Stimulated activated CD4-positive, alpha-beta T cell treated with anti-CD3 and anti-CD28 coated beads, Interleukin-2, amount 100 ng/mL, for 48 hours (primary cell): ENCODE measurements around the gene DNAH2.

Source experiments
- DNase-seq, 2 donors: peaks; one replicate each; pipeline ENCODE4 v3.0.0-alpha.2; 2020

Gene DNAH2

DNA sequence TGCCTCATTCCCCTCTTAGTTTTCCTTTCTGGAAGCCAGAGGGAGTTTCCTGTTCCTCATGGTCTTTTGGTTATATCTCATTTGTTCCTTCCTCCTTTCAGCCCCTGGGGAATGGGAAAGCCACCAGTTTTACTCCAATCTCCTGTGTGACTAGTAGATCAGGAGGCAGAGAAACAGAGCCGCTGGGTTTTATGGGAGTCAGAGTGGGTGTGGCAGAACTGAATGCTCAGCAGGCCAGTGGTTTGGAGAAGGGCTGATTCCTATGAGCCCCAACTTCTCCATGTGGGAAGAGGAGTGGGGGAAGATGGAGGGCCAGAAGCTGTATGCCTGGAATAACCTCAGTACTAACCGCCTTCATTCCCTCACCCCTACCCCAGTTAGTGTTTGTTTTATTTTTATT is 4.1 kb downstream of the DNAH2 start:
- no peak for DNase-seq

DNA sequence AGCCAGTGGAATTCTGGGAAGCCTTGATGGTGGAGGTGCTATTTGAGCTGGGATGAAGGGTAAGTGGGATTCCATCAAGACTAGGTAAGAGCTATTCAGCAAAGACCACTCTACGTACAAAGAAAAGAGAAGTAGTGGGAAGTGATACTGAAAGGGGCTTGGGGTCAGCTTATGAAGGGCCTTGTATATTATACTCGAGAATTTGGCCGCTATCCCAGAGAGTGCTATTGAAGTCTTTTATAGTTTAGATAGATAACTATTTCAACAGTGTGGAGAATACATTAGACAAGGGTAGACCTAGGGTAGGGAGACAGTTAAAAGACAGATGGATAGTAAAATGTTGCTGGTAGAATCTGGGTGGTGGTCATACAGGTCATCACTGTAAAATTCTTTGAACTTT is 10.3 kb downstream of the DNAH2 start:
- no peak for DNase-seq

DNA sequence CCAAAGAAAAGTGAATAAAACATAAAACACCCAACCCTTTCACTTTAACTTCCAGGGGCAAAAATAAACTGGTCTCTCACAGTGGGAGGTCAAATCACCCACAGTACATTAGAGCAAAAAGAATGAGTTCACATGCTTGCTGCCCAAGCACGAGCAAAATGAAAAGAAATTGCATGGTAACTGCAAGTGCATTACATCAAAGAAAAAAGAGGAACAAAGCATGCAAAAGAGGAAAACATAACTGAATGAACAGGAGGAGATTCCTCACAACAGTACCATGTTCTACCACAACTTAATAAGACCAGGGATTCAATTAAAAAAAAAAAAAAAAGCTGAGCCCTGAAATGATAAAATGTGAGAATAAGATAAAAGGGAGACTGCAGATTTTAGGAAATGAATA is 12.3 kb downstream of the DNAH2 start:
- no peak for DNase-seq

DNA sequence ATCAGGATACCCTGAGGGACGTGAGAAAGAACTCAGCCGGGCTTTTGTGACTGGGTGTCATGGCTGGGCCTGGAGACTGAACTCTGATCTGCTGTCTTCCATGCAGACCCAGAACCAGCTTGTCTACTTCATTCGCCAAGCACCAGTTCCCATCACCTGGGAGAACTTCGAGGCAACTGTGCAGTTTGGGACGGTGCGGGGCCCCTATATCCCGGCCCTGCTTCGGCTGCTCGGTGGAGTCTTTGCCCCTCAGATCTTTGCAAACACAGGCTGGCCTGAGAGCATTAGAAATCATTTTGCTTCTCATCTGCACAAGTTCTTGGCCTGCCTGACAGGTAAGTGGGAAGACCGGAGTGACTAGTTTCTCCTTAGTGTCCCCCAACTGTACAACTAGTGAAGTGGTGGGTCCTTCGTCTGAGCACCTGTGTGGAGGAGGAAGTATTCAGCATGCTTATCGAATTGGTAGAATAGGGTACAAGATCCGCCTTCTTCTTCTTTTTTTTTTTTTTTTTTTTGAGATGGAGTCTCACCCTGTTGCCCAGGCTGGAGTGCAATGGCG is 15.5 kb downstream of the DNAH2 start:
- DNase-seq, result no peak

DNA sequence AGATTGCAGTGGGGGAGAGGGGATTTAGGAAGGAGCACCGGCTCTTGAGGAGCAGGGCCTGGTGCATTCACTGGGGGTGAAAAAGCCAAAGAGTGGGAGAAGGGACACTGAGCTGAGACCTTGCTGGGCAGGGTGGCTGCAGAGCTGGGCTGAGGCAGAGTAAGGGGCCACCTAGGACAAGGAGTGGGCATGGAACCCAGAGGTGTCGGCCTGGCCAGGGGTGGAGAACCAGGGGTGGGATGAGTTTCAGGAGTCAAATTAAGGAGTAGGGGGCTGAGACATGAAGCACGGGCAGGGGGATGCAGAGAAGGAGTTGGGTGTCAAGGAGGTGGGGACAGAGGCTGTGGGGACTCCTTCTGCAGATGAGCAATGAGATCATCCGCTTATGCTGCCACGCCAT is 20.1 kb downstream of the DNAH2 start:
- no peak for DNase-seq

DNA sequence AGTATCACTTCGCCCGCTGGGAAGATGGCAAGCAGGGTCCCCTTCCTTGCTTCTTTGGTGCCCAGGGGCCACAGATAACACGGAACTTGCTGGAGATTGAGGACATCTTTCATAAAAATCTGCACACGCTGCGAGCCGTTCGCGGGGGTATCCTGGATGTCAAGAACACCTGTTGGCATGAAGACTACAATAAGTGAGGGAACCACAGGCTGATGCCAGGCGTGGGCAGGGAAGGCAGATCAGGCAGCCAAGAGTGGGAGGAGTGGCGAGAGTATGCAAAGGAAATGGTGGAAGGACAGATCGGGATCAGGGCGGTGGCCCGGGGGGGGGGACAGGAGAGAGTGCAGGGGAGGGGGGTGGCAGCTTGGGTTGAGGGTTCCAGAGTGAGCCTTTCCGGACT is 22.2 kb downstream of the DNAH2 start:
- DNase-seq, result no peak

DNA sequence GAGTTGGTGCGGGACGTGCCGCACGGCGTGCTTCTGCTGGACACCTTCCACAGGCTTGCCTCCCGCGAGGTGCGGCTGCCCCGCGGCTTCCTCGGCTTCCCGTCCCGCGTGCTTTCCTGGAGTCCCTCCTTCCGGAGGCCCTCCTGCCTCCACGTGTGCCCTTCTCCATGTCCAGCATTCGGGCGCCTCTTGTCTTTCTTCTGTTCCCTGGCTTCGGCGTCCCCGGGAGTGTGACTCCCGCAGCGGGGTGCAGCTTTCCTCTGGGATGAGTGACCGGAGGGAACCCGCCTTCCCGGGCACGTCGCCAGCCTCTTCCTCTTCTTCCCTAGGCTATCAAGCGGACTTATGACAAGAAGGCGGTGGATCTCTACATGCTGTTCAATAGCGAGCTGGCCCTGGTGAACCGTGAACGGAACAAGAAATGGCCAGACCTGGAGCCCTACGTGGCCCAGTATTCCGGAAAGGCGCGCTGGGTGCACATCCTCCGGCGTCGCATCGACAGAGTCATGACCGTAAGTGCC is 23.0 kb downstream of the DNAH2 start:
- no peak for DNase-seq

DNA sequence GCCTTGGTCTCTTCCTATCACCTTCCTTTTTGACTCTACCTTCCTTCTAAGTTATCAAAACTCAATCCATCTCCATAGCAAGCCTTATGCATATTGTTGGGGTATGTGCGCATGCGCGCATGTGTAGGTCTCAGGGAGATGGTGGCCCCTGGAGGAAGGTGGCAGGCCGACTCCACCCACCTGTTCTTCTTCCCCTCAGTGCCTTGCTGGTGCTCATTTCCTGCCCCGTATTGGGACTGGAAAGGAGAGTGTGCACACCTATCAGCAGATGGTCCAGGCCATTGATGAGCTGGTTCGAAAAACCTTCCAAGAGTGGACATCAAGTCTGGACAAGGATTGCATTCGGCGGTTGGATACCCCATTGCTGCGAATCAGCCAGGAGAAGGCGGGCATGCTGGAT is 25.2 kb downstream of the DNAH2 start:
- DNase-seq, result no peak

DNA sequence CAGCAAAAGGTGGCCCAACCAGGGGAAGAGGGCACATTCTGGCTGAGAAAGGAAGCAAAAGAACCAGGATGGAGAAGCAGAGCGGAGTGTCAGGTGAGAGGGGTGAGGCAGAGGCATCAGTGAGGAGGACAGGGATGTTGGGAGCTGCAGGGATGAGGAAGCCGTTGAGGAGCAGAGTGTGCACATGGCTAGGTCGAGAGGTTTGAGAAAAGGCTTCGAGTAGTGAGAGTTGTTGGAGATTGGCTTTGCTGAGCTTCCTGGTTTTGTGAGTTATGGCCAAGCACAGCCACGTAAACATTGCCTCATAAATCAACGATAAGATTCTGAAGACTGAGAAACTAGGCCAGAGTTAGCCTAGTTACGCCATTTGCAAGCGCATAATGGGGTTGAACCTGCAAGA is 26.9 kb downstream of the DNAH2 start:
- DNase-seq, result no peak

DNA sequence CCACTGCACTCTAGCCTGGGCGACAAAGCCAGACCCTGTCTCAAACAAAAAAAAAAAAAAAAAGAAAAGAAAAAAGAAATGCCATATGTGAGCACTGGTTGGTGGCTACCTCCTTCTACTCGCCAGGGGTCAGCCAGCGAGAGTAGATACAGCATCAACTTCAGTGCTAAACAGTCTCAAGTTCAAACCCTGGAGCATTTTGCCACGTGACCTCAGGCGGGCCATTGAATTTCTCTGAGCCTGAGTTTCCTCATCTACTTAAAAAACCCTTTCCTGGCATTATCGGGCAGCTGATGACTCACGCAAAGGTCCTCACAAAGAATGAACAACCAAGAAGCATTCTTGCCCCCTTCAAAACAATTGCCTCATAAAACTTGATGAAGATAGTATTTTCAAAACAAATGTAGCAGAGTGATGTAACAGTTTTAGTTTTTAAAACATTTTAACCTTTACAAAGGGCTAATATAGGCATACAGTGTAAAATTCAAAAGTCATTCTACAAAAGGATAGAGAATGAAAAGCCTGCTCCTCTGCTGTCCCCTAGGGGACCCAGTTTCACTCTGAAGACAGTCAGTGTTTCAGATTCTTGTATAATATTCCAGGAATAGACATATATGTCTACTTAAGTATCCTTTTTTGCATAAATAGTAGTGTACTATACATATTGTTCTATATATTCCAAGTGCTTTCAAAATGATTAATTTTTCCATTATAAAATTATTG is 28.4 kb downstream of the DNAH2 start:
- DNase-seq, result no peak

DNA sequence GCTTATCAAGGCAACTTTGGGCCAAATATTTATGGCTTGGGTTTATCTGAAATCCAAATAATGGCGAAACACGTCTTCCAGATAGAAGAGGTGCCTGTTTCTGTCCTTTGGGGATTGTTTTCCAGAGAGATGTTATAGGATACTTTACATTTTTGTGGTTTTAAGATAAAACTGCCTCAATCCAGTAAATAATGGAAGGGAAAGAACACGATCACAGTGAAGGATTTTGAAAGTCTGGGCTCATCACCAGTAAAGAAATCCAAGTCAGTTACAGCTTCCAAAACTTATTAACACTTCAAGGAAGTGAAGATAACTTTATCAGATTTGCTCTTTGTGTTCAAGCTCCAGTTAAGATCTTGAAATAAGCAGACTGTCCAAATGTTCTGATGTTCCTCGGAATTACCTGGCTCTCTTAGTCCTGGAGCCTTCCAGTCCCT is 30.1 kb downstream of the DNAH2 start:
- no peak for DNase-seq

DNA sequence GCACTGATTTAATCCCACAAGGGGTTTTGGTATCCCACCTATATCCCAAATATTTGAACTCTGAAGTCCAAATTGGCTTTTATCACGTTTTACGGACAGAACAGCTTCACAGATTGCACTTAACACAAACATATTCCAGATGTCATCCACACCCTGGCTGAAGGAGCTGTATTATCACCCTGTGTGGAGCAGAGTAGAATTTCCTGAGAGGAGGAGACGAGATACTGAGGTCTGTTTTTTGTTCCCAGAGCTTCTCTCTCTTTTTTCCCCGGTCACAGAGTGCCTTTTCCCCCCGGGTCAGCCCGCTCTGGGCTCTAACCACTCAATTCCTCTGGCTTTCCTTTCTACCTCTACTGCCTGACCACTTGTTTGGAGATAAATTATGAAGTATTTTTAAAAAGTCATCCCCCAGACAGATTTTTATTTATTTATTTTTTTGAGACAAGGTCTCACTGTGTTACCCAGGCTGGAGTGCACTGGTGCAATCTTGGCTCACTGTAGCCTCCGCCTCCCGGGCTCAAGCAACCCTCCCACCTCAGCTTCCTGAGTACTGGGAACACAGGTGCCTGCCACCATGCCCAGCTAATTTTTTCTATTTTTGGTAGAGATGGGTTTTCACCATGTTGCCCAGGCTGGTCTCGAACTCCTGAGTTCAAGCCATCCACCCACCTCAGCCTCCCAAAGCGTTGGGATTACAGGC is 30.7 kb downstream of the DNAH2 start:
- DNase-seq, result no peak

DNA sequence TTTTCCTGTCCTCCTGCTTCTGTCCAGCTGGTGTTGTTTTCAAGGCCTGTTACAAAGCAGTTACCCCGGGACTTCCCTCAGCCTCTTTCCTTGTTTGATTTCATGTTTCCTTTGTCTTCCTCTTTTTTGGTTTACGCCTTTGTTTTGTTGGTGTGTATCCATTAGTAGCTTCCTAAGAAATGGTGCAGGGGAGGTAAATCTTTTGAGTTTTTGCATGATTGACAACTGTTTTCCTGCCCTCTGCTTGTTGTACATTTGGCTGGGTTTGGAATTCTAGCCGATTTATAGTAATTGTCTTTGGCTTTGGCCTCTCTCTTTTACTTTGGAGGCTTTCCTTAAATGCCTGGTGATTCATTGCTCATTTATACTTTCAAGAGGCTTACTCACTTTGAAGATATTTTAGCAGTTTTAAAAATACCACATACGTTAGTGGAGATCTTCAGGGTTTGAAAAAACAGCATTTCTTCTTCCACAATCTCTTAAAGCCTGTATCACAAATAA is 32.8 kb downstream of the DNAH2 start:
- no peak for DNase-seq

DNA sequence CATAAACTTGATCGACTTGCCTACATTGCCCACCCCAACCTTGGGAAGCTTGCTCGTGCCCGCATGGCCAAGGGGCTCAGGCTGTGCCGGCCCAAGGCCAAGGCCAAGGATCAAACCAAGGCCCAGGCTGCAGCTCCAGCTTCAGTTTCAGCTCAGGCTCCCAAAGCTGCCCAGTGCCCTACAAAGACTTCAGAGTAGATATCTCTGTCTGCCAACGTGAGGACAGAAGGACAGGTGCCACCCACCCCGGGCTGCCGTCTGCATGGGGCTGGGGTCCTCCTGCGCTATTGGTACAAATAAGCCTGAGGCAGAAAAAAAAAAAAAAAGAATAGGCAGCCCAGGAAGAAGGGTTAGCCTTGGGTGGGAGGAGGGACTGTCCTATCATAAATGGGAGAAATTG is 37.1 kb downstream of the DNAH2 start:
- no peak for DNase-seq

DNA sequence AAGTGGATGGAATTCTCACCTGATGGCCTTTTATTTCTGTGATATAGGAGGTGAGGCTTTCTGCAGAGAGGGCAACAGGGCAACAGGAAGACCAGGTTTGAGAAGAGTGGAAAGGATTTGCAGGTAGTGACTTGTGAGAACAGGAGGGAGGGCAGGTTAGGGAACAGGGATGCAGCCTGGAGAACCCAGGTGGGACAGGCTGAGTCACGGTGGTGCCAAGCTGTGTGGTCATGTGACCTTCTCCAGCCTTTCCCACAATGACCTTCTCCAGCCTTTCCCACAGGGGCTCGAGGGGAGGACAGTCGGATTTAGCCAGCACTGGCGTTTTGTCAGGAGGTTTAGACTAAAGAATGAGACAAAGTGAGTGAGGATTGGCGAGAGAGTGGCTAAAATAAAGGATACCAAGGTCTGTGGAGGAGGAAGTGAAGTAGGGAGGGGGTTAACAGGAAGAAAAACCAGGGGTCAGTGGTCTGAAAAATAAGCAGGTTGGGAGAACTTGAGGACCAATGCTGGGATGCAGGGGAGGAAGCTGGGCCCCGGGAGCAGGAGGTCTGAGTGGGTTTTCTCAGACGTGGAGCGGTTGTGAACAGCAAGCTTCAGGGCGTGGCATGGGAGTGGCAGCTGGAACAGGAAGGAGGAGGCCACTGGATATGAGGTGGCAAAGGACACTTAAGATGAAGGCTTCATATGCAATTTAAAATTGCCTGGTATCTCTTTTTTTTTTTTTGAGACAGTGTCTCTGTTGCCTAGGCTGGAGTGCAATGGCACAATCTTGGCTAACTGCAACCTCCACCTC is 37.7 kb downstream of the DNAH2 start:
- DNase-seq, result no peak

DNA sequence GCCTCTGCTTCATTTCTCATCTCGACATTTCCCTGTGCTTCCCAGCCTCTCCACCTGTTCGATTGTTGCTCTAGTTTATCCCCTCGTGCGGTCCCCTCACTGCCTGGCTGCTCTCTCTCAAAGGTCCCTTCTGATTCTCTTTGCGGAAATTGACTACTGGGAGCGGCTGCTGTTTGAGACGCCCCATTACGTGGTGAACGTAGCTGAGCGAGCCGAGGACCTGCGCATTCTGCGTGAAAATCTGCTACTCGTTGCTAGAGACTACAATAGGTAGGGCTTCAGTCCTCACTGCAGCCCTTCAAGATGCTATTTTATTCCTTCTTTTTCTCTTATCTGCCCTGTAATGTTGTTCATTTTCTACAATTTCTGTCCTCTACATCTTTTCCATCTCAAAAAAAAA is 39.4 kb downstream of the DNAH2 start:
- no peak for DNase-seq

DNA sequence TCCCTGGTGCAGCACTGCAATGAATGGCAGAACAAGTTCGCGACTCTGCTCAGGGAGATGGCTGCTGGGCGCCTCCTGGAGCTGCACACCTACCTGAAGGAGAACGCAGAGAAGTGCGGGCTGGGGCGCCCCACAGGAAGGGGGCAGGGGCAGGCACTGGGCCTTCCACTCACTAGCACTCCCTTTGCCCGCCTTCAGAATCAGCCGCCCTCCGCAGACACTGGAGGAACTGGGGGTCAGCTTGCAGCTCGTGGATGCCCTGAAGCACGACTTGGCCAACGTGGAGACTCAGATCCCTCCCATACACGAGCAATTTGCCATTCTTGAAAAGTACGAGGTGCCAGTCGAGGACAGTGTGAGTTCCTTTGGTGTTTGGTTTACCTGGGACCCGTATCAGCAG is 46.4 kb downstream of the DNAH2 start:
- DNase-seq, result no peak

DNA sequence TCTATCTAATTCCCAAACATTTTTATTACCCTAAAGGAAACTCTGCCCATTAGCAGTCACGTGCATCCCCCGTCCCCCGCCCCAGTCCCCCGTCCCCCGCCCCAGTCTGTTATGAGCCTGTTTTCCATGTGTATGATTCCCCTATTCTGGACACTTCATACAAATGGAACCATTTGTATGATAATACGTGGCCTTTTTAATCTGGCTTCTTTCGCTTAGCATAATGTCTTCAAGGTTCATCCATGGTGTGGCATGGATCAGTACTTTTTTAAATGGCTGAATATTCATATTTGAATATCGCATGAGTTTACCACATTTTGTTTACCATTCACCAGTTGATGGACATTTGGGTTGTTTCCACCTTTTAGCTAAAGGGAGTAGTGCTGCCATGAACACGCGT is 49.5 kb downstream of the DNAH2 start:
- DNase-seq, result no peak

DNA sequence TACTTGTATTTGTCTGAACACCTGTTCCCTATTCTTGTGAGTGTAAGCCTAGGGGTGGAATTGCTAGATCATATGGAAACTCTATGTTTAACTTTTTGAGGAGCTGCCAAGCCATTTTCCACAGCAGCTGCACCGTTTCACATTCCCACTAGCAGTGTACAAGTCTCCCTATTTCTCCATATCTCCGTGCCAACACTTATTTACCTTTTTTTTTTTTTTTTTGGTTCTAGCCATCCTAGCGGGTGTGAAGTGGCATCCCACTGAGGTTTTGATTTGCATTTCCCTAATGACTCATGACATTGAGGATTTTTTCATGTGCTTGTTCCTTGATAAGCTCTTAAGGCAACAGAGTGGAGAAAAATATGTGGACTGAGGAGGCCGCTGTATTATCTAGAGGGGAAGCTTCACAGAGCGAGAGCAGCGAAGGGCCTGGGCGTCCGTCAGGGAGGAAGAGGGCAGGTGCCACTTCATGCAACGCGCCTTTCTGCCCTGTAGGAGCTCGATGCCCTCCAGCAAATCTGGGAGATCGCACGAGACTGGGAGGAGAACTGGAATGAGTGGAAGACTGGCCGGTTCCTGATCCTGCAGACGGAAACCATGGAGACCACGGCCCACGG is 50.0 kb downstream of the DNAH2 start:
- no peak for DNase-seq

DNA sequence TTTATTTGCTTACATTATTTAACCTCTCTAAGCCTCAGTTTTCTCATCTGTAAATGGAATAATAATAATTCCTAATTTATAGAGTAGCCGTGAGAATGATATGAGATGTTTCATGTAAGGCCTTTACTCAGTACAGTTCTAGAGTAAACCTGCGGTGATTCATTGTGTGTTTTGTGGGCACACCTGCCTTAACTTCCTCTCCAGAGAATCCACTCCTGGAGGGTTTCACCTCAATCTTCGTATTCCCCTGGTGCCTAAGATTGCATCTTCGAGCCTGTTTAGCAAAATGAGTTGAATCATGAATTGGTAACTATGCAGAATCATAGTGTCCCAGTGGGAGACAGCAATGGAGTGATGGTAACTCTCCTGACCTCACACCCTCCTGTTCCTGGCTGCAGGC is 52.3 kb downstream of the DNAH2 start:
- DNase-seq, result no peak

DNA sequence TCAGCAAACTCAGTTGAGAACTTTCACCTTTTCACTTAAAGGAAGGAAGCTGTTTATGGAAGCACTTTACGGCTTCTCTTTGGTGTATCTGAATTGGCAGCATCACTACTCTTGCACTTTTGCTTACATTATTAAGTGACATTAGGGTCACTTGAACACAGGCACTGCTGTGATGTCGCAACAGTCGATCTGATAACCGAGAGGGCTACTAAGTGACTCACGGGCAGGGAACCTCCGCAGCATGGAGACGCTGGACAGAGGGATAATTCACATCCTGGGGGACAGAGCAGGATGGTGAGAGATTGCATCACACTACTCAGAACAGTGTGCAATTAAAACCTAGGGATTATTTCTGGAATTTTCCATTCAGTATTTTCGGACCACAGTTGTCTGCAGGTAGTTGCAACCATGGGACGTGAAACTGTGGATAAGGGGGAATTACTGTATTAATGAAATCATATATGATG is 56.5 kb downstream of the DNAH2 start:
- DNase-seq, result no peak

DNA sequence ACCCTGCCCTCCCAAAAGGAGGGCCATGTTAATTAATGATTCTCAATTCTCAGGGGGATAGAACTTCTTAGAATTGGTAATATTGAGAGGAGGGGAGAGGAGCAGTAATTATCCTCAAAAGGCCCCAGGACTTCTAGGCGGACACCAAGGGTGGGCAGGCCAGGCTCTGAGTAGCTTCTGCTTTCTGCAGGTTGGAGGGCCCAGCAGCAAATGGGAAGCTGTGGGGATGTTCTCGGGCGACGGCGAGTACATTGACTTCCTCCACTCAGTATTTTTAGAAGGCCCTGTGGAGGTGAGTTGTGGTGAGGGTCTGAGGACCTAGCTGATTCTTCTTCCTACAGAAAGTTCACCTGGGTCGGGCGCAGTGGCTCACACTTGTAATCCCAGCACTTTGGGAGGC is 57.5 kb downstream of the DNAH2 start:
- DNase-seq, result no peak

DNA sequence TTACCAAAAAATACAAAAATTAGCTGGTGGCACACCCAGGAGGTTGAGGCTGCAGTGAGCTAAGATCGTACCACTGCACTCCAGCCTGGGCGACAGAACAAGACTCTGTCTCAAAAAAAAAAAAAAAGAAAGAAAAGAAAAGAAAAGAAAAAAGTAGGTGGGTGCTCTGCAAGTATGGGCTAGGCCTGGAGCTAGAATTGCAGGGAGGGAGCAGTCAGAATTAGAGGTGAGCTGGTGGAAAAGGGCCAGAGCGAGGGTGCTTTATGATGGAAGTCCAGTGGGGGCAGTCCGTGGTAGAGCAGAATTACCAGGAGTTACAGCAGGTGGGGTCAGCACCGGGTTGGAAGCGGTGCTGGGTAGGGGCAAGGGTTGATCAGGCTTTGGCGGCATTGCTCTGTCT is 59.5 kb downstream of the DNAH2 start:
- no peak for DNase-seq
